GM12891 (cell line): Measurements from ENCODE around the gene IFNLR1.

ENCODE experiments used
- PAX5 ChIP-seq: IDR thresholded peaks from 2 replicates; pipeline ENCODE4 v1.6.1; 2011; ENCODE audit warnings: low read length, moderate library complexity, mild to moderate bottlenecking; ENCODE audit not compliant: insufficient read depth, severe bottlenecking
- POLR2A ChIP-seq: IDR thresholded peaks from 2 replicates; pipeline ENCODE4 v1.6.1; 2011; ENCODE audit warnings: low read depth, low read length, control low read depth
- POLR2AphosphoS5 ChIP-seq: IDR thresholded peaks from 2 replicates; pipeline ENCODE4 v1.6.1; 2011; ENCODE audit warnings: low read depth, low read length, control low read depth
- POU2F2 ChIP-seq: IDR thresholded peaks from 2 replicates; pipeline ENCODE4 v1.6.1; 2011; ENCODE audit warnings: low read depth, mild to moderate bottlenecking, control low read depth, low read length, moderate library complexity
- SPI1 ChIP-seq: IDR thresholded peaks from 2 replicates; pipeline ENCODE4 v1.6.1; 2011; ENCODE audit warnings: low read depth, low read length, control low read depth
- TAF1 ChIP-seq: IDR thresholded peaks from 2 replicates; pipeline ENCODE4 v1.6.1; 2011; ENCODE audit warnings: low read depth, low read length, control low read depth

DNA sequence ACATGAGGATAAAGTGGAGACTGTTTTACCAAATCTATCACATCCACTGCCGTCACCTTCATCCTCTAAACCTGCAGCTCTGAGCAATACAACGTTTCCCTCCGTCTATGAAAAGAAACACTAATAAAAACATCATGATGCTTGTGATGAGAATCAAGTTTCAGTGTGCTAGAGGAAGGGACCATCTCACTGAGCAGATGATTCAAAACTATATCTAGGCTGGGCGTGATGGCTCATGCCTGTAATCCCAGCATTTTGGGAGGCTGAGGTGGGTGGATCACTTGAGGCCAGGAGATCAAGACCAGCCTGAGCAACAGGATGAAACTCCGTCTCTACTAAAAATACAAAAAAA is 60.4 kb downstream of the IFNLR1 start:
- TF ChIP-seq POLR2AphosphoS5 (no peak), POLR2A (no peak), TAF1 (no peak), SPI1 (no peak), POU2F2 (no peak), PAX5 (no peak)
